ENCODE measurements around the gene SPATA16. TPM values are rescaled to one million over a fixed set of nuclear protein-coding genes. Genes with fewer than 3 reads are reported as not detected.
"Not testable (repeated sequence)": the region's sequence is repeated elsewhere in the genome, so short reads cannot be mapped to it uniquely, and the experiment has no call there.

SPATA16 gene
- total RNA-seq (2014; rRNA removed; shearing (Covaris generic)): not detected in 2 replicates

DNA sequence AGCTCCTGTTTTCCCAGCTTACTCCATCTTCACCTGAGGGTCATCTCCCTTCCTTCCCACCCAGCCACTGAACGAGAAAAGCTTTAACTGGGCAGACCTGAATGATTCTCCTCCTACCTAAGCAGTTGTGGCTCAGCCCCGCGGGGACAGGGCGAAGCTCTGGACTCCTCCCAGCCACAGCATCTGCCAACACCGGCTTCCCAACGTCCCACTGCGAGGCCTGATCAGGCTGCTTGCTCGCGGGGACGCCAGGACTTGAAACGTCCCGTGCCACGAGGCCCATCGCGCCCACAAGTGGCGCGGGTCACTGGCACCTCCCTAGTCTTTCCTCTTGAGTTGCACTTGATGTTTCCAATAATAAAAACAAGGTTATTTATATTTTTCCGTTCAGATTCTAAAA is at the start of gene SPATA16:
Gene SPATA16, minus strand, starts transcription at position 250 of the 400 bp plus-strand sequence. CDS start 23,504 bp downstream, outside the sequence.
- DNase-seq (ENCODE audit: low read depth): no peak

DNA sequence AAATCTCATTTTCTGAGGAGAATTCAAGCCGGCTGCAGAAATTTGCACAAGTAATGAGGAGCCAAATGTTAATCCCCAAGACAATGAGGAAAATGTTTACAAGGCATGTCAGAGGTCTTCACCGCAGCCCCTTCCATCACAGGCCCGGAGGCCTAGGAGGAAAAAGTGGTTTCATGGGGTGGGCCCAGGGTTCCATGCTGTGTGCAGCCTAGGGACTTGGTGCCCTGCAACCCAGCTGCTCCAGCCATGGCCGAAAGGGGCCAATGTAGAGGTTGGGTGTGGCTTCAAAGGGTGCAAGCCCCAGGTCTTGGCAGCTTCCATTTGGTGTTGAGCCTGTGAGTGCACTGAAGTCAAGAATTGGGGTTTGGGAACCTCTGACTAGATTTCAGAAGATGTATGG is 42.0 kb upstream of the SPATA16 start:
- DNase-seq (ENCODE audit: low read depth): not testable (repeated sequence)

DNA sequence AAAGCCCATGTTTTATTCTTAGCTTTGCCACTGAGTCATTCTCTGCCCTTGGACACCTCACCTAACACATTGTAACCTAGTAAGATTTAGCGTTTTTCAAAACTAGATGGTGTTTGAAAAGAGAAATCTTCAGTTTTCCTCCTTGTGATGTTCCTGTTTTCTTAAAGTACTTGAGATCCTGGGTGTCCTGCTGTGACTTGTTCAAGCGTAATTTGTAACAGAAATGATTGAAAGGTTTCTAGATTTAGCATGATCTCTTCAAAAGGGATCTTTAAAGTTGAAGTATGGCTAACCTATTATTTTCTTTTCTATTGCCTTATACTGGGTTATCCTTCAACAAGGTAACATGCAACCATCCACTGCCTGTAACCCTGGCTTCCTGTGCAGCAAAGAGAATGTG is 32.6 kb upstream of the SPATA16 start:
- DNase-seq (ENCODE audit: low read depth): no peak

- DNase-seq (ENCODE audit: low read depth): not testable (repeated sequence)
Measured at GRCh38 chr3:173159139-173159538, 18.1 kb upstream of the SPATA16 start.

- not testable (repeated sequence) for DNase-seq (ENCODE audit: low read depth)
Measured at GRCh38 chr3:173156533-173156932, 15.5 kb upstream of the SPATA16 start.

- no peak for DNase-seq (ENCODE audit: low read depth)
Measured at GRCh38 chr3:173153631-173154030, 12.6 kb upstream of the SPATA16 start.

DNA sequence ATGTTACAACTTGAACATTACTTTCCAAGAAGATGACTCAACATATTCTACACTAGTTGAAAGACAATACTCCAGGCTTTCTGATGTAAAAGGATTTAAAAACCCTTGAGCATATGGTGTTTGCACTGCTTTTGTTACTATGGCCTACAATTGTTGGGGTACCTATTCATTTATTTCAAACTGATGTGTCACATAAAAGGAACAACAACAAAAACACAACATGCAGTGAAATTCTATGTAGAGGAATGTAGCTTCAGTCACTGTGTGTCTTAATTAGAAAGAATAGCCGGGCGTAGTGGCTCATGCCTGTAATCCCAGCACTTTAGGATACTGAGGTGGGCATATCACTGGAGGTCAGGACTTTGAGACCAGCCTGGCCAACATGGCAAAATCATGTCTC is 1.6 kb downstream of the SPATA16 start:
- no peak for DNase-seq (ENCODE audit: low read depth)

DNA sequence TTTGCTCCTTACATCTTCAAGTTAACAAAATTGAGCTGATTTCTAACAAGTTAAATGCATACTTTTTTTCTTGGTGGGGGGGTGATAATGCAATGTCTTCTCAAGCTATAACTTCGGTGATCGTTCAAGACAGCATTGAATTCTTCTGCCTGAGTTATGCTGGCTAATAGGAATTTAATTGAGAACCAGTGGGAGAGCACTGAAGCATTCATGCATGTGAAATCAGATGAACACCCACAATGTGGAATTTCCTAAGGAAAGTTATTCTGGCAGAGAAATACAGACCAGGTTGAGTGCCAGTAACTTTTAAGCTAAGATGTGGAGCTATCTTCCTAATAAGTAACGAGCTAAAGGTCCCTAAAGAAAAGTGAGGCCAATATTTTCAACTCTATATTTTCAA is 3.0 kb downstream of the SPATA16 start:
- no peak for DNase-seq (ENCODE audit: low read depth)

GRCh38 chr3:173135059-173135458 is 6.0 kb downstream of the SPATA16 start:
- DNase-seq (ENCODE audit: low read depth): peak; percentile 58

DNA sequence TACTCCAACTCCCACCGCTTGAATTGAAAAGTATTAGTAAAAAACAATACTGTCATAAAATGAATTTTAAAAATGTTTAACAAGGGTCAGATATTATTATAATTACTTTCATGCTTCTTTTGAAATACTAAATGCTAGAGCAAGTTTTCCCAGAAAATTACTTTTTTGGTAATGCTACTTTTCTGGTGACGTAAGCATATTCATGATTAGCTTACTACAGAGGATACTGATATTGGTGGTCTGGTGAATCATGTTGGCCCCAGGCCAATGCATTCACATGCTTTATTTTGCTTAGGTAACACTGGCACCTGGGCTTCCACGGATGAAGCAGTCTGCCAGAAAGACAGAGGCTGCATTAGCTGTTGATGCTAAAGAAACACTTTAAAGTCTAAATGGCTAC is 12.4 kb downstream of the SPATA16 start:
- no peak for DNase-seq (ENCODE audit: low read depth)

GRCh38 chr3:173111321-173111720 is 29.7 kb downstream of the SPATA16 start:
- DNase-seq (ENCODE audit: low read depth): no peak

GRCh38 chr3:173109143-173109542 is 31.9 kb downstream of the SPATA16 start:
- no peak for DNase-seq (ENCODE audit: low read depth)

DNA sequence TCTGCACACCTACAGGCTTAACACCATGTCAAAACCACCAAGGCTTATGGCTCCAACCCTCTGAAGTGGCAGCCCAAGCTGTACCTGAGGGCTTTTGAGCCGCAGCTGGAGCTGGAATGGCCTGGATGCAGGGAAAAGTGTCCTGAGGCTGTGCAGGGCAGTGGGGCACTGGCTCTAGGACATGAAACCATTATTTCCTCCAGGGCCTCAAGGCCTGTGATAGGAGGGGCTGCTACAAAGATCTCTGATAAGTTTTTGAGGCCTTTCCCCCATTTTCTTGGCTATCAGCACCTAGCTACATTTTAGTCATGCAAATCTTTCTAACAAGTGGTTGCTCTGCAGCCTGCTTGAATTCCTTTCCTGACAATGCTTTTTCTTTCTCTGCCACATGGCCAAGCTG is 37.6 kb downstream of the SPATA16 start:
- no peak for DNase-seq (ENCODE audit: low read depth)

DNA sequence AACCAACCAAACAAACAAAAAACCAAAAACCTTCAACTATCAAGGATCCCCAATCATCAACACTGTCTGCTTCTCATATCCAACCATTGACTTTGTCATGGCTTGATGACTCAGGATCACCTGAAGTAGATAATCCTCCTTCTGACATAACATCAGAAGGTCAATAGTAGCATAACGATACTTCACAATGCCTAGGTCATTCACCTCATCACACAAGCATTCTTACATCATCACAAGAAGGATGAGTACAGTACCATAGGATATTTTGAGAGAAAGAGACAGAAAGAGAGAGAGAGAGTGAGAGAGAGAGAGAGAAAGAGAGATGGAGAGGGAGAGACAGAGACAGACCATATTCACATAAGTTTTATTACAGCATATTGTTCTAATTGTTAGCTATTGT is 42.1 kb downstream of the SPATA16 start:
- no peak for DNase-seq (ENCODE audit: low read depth)

DNA sequence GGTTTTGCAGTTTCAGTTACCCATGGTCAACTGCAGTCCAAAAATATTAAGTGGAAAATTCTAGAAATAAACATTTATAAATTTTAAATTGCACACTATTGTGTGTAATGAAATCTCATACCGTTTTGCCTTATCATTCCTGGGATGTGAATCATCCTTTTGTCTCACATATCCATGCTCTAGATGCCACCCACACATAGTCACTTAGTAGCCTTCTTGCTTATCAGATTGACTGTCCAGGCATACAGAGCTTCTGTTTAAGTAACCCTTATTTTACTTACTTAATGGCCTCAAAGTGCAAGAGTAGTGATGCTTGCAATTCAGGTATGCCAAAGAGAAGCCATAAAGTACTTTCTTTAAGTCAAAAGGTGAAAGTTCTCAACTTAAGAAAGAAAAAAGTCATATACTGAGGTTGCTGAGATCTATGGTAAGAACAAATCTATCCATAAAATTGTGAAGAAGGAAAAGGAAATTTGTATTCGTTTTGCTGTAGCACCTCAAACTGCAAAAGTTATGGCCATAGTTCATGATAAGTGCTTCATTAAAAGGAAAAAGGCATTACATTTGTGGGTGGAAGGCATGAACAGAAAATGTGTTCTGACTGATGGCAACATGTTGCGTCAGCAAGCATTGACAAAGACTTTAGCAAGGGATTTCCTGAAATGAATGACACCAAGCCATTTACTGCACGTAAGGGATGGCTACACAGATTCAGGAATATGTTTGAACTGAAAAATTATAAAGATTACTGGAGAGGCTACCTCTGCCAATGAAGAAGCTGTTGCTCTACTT is 43.8 kb downstream of the SPATA16 start:
- peak; percentile 36 for DNase-seq (ENCODE audit: low read depth)

DNA sequence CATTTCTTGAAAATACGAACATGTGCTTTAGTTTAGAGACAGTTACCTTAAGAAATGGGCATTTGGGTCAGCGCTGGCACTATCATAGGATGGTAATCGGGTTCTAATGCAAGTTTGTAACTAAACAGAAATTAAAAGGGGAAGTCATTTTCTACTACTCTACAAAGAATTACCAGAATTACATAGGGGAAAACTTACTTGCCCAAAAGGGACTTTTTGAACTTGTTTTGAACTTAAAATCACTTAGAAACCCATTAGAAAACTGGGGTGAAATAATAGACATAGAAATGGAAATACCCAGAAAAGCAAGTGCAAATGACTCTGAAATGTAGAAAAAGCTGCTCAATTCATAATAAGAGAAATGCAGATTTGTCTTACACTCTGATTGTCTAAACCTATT is 44.9 kb downstream of the SPATA16 start:
- no peak for DNase-seq (ENCODE audit: low read depth)

- no peak for DNase-seq (ENCODE audit: low read depth)
Measured at GRCh38 chr3:173092038-173092437, 49.0 kb downstream of the SPATA16 start.

DNA sequence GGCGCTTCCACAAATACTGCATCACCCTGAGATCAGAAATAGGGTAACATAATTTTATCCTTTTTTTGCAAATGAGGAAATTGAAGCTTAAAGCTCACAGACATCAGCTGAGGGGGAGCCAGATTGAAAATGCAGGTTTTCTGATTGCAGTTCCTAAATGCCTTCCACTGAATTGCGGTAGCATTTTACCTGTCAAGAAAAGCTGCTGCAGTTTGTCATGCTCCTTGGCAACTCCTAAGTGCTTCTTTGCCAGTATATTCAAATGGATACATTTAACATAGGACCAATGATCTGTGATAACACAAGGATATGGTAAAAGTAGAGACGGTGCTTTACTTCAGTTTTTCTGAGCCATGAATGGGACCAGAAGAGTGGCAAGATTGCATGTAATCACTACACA is 50.5 kb downstream of the SPATA16 start:
- no peak for DNase-seq (ENCODE audit: low read depth)

GRCh38 chr3:173089283-173089682 is 51.8 kb downstream of the SPATA16 start:
- no peak for DNase-seq (ENCODE audit: low read depth)

DNA sequence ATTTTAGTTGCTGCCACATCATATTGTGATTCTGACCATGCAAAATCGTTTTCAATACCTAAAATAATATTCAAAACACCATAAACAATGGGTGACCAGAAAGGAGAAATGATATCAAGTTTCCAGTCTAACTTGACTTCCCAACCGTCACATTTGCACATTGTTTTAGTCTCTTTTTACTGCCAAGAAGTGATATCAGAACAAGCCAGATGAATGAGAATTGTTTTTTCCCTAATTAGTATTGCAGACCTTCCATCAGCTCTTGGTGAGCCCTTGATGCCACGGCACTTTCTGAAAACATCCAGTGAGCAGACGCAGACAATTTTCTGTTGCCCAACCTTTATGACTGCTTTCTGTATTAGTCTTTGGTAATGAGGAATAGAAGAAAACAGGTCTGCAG is 62.5 kb downstream of the SPATA16 start:
- DNase-seq (ENCODE audit: low read depth): no peak

DNA sequence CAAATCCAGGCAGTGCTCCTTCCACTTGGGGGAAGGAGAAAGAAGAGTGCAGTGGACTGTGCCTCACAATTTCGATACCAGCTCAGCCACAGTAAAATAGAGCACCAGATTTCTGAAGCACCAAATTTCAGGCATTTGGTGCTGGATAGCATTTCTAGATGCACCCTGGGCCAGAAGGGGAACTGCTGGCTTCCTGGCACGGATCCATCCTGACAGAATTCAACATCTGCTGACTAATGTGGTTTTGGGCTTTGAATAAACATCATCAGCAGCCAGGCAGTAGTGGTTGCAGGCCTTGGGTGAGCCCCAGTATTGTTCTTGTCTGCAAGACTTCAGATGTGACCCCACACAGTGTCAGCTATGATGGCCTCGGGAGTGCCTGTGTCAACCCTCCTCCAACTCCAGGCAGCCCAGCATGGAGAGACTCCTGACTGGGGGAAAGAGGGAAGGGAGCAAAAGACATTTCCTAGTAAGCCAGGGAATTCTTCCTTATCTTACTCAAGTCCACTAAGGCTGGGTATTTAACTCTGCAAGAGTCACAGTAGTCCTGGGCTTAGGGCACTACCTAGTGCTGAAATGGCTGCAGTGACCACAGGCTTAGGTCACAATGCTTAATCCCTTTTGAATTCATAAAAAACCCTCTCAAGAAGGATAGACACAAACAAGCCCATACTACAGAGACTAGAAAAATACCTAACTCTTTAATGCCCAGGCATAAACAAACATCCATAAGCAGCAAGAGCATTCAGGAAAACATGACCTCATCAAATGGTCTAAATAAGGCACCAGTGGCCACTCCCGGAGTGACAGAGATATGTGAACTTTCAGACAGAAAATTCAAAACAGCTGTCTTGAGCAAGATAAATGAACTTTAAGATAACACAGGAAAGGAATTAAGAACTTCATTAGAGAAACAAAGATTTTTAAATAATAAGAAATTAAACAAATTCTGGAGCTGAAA is 74.7 kb downstream of the SPATA16 start:
- DNase-seq (ENCODE audit: low read depth): peak; percentile 84

GRCh38 chr3:173065543-173065981 is 75.5 kb downstream of the SPATA16 start:
- DNase-seq (ENCODE audit: low read depth): peak; percentile 64

DNA sequence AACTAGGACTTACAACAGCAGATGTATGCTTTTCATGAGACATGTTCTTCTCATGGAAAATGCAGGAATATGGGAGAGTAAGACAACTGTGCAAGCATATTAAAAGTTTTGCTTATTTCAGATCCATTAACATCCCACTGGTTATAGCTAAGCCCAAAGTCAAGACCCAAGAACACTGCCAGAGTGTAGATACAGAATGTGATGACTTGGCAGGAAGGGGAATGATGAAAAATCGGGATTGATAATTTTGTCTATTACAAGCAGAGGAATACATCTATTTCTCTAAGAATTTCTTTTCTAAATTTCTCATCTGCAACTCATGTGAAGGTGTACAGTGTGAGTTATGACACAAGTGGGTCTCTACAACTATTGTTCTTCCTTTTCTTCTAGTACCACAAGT is 76.4 kb downstream of the SPATA16 start:
- DNase-seq (ENCODE audit: low read depth): no peak
